Left ventricle myocardium inferior (tissue), 1 donor: ENCODE results near the gene PHB1. TPM values are rescaled to one million over a fixed set of nuclear protein-coding genes. Genes with fewer than 3 reads are reported as not detected.
"Not testable (repeated sequence)": the region's sequence is repeated elsewhere in the genome, so short reads cannot be mapped to it uniquely, and the experiment has no call there.

Experiments
- DNase-seq: peaks from one replicate; pipeline ENCODE4 v3.0.0-alpha.2; 2020
- H3K27ac ChIP-seq: fragments of 200-600 bp; replicated peaks from 2 replicates; pipeline ENCODE4 v1.8.0; 2021
- H3K27me3 ChIP-seq: fragments of 200-600 bp; 2 replicates; pipeline ENCODE4 v1.8.0; 2021; ENCODE audit warnings: low read depth
- H3K36me3 ChIP-seq: fragments of 200-600 bp; 2 replicates; pipeline ENCODE4 v1.8.0; 2021
- H3K4me1 ChIP-seq: fragments of 200-600 bp; 2 replicates; pipeline ENCODE4 v1.8.0; 2021
- H3K4me3 ChIP-seq: fragments of 200-600 bp; 2 replicates; pipeline ENCODE4 v1.8.0; 2021; ENCODE audit warnings: mild to moderate bottlenecking, moderate library complexity
- H3K9me3 ChIP-seq: fragments of 200-600 bp; replicated peaks from 2 replicates; pipeline ENCODE4 v1.8.0; 2021
- CTCF ChIP-seq: fragments of 200-600 bp; IDR thresholded peaks from 2 replicates; pipeline ENCODE4 v1.8.0; 2021; ENCODE audit warnings: antibody characterized with exemption, mild to moderate bottlenecking, borderline replicate concordance
- intact Hi-C: fragments of 100-400 bp; cut with micrococcal nuclease; formaldehyde crosslinking; loops from one replicate; pipeline ENCODE4 v1.11.0; 2022
- total RNA-seq: library from RNA; stranded (reverse); fragmentation: NEBNext Ultra II Directional; extraction: Animal tissue kit (Norgen Biotek cat#: 25700); gene quantifications from one replicate; pipeline ENCODE4 v1.2.1, GENCODE V29; 2021
- donor health status: DM: no; HTN: yes; CAD: no; lungs with severe emphysema.

Gene PHB1
- total RNA-seq, 1 donor from 2014 or later = 217 TPM

GRCh38 chr17:49422714-49423113, 8.0 kb upstream of the PHB1 start:
- no peak for DNase-seq
- intact Hi-C loops = no loop called here
- H3K4me1 ChIP-seq = no peaks in the 10 kb centered on the region
- no peak overlapping the region for H3K27ac ChIP-seq
- peaks cover 31% of the 10 kb centered on the region for H3K27me3 ChIP-seq
- no peak for TF ChIP-seq CTCF
- peaks cover 14% of the 10 kb centered on the region for H3K9me3 ChIP-seq
- no peak overlapping the region for H3K4me3 ChIP-seq
- no peaks in the 10 kb centered on the region for H3K36me3 ChIP-seq

GRCh38 chr17:49419761-49420160, 5.1 kb upstream of the PHB1 start:
- H3K4me1 ChIP-seq, H3K4me3 ChIP-seq, intact Hi-C loops, H3K36me3 ChIP-seq, H3K27ac ChIP-seq, DNase-seq: not testable (repeated sequence)
- peaks cover 14% of the 10 kb centered on the region for H3K9me3 ChIP-seq
- H3K27me3 ChIP-seq = peaks cover 19% of the 10 kb centered on the region

- intact Hi-C loops, H3K36me3 ChIP-seq, DNase-seq, H3K4me3 ChIP-seq, H3K27ac ChIP-seq: not testable (repeated sequence)
- H3K4me1 ChIP-seq = peaks cover 12% of the 10 kb centered on the region
- H3K27me3 ChIP-seq = peaks cover 14% of the 10 kb centered on the region
- peaks cover 14% of the 10 kb centered on the region for H3K9me3 ChIP-seq
These were observed 4.4 kb upstream of the PHB1 start for GRCh38 chr17:49418754-49419740.

GRCh38 chr17:49414271-49414621, 436 bp downstream of the PHB1 start:
- Histone ChIP-seq H3K27ac (peak overlapping the region; percentile 78), H3K9me3 (no peaks in the 10 kb centered on the region), H3K27me3 (no peaks in the 10 kb centered on the region), H3K4me3 (peak overlapping the region; percentile 88), H3K4me1 (peaks cover 21% of the 10 kb centered on the region), H3K36me3 (peaks cover 40% of the 10 kb centered on the region)
- no peak for DNase-seq
- intact Hi-C loops = loop anchor here (5.0 kb wide), 1 partner anchor 102 kb away; no protein-coding TSS in a partner anchor
- TF ChIP-seq CTCF = no peak

- peaks cover 92% of the 10 kb centered on the region for H3K36me3 ChIP-seq
- intact Hi-C loops = no loop called here
These were observed 5.6 kb downstream of the PHB1 start for GRCh38 chr17:49409066-49409465.

GRCh38 chr17:49407981-49408501, 6.6 kb downstream of the PHB1 start:
- H3K4me1 ChIP-seq = peaks cover 9% of the 10 kb centered on the region
- intact Hi-C loops = no loop called here
- no peak overlapping the region for H3K4me3 ChIP-seq
- H3K36me3 ChIP-seq = peaks cover 98% of the 10 kb centered on the region
- DNase-seq = peak; percentile 66
- H3K27ac ChIP-seq = no peak overlapping the region
- no peaks in the 10 kb centered on the region for H3K27me3 ChIP-seq
- no peaks in the 10 kb centered on the region for H3K9me3 ChIP-seq
- TF ChIP-seq CTCF = peak; percentile 72

More at GRCh38 chr17:49409066-49409465, 5.6 kb downstream of the PHB1 start:
- Histone ChIP-seq H3K4me1 (peaks cover 18% of the 10 kb centered on the region), H3K27me3 (no peaks in the 10 kb centered on the region), H3K4me3 (no peak overlapping the region), H3K27ac (no peak overlapping the region), H3K9me3 (no peaks in the 10 kb centered on the region)
- TF ChIP-seq CTCF = no peak
- no peak for DNase-seq
